NT2/D1 (cell line): ENCODE results near the gene CASTOR1.

Experiments used
- DNase-seq: peaks from one replicate; pipeline ENCODE4 v3.0.0-alpha.2; 2011; ENCODE audit warnings: low read depth, low spot score
- H3K27me3 ChIP-seq: 2 replicates; pipeline ENCODE4 v1.6.0; 2011; ENCODE audit warnings: mild to moderate bottlenecking; ENCODE audit not compliant: insufficient read length, insufficient read depth
- H3K36me3 ChIP-seq: 2 replicates; pipeline ENCODE4 v1.6.1; 2011; ENCODE audit warnings: mild to moderate bottlenecking, low read length, mixed read lengths; ENCODE audit not compliant: insufficient read depth, insufficient read length
- H3K4me1 ChIP-seq: 2 replicates; pipeline ENCODE4 v1.5.1; 2011; ENCODE audit not compliant: insufficient read depth, insufficient read length
- H3K4me3 ChIP-seq: 2 replicates; pipeline ENCODE4 v1.5.1; 2011; ENCODE audit warnings: low read depth; ENCODE audit not compliant: insufficient read length
- H3K9ac ChIP-seq: 2 replicates; pipeline ENCODE4 v1.6.0; 2011; ENCODE audit warnings: low read depth; ENCODE audit not compliant: insufficient read length
- H3K9me3 ChIP-seq: 2 replicates; pipeline ENCODE4 v1.5.1; 2011; ENCODE audit warnings: mild to moderate bottlenecking, low read length; ENCODE audit not compliant: insufficient read depth
- SUZ12 ChIP-seq: IDR thresholded peaks from 2 replicates; pipeline ENCODE4 v1.6.1; 2011; ENCODE audit not compliant: insufficient read length, insufficient read depth; ENCODE audit errors: extremely low read depth
- YY1 ChIP-seq: IDR thresholded peaks from 2 replicates; pipeline ENCODE4 v1.6.1; 2011; ENCODE audit not compliant: insufficient read length, insufficient read depth
- ZNF274 ChIP-seq: IDR thresholded peaks from 2 replicates; pipeline ENCODE4 v1.6.1; 2011; ENCODE audit warnings: mild to moderate bottlenecking, low read depth, low read length

CASTOR1 gene

GRCh38 chr22:30240541-30241417, 48.5 kb downstream of the CASTOR1 start:
- Histone ChIP-seq H3K4me1 (peaks cover 21% of the 10 kb centered on the region), H3K9me3 (no peaks in the 10 kb centered on the region), H3K27me3 (peaks cover 7% of the 10 kb centered on the region), H3K9ac (no peak overlapping the region), H3K36me3 (peaks cover 40% of the 10 kb centered on the region), H3K4me3 (no peak overlapping the region)
- TF ChIP-seq YY1: no peak
- DNase-seq: no peak

GRCh38 chr22:30239488-30240405, 49.6 kb downstream of the CASTOR1 start:
- no peak overlapping the region for H3K4me3 ChIP-seq
- H3K9ac ChIP-seq: no peak overlapping the region
- DNase-seq: no peak
- H3K36me3 ChIP-seq: peaks cover 37% of the 10 kb centered on the region
- peaks cover 22% of the 10 kb centered on the region for H3K4me1 ChIP-seq
- no peaks in the 10 kb centered on the region for H3K9me3 ChIP-seq
- TF ChIP-seq SUZ12: no peak
- no peak for TF ChIP-seq YY1
- TF ChIP-seq ZNF274: no peak
- peaks cover 3% of the 10 kb centered on the region for H3K27me3 ChIP-seq

GRCh38 chr22:30238661-30239487, 50.4 kb downstream of the CASTOR1 start:
- Histone ChIP-seq H3K27me3 (no peaks in the 10 kb centered on the region), H3K4me1 (peaks cover 22% of the 10 kb centered on the region), H3K36me3 (peaks cover 29% of the 10 kb centered on the region), H3K9ac (no peak overlapping the region), H3K4me3 (no peak overlapping the region), H3K9me3 (no peaks in the 10 kb centered on the region)
- TF ChIP-seq ZNF274 (no peak), SUZ12 (no peak), YY1 (no peak)
- DNase-seq: no peak

DNA sequence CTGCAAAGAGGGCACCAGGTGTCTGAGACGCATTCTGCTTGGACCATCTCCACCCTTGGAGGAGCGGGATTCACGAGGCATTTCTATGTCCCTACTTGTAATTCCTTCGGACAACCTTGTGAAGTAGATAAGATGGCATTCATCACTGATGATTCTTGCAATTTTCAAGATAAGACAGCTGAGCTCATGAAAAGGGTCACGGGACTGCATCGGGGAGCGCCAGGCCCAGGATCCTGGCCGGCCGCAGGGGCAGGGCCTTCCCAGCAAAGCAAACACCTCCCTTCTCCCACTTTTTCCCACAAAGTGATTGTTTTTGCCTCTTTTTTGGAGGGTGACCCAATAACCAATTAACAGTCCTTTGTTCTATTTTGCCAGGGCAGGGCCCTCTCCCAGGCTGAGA, 51.2 kb downstream of the CASTOR1 start:
- Histone ChIP-seq H3K27me3 (no peaks in the 10 kb centered on the region), H3K9me3 (no peaks in the 10 kb centered on the region), H3K36me3 (peaks cover 21% of the 10 kb centered on the region), H3K4me1 (peaks cover 22% of the 10 kb centered on the region), H3K9ac (no peak overlapping the region), H3K4me3 (no peak overlapping the region)
- TF ChIP-seq SUZ12 (no peak), YY1 (no peak), ZNF274 (no peak)
- no peak for DNase-seq

GRCh38 chr22:30236875-30237274, 52.4 kb downstream of the CASTOR1 start:
- TF ChIP-seq ZNF274: no peak
- no peak for TF ChIP-seq YY1
- no peak for TF ChIP-seq SUZ12
- Histone ChIP-seq H3K9me3 (no peaks in the 10 kb centered on the region), H3K9ac (no peak overlapping the region), H3K27me3 (no peaks in the 10 kb centered on the region), H3K4me1 (peaks cover 31% of the 10 kb centered on the region), H3K36me3 (peaks cover 9% of the 10 kb centered on the region), H3K4me3 (no peak overlapping the region)
- no peak for DNase-seq

DNA sequence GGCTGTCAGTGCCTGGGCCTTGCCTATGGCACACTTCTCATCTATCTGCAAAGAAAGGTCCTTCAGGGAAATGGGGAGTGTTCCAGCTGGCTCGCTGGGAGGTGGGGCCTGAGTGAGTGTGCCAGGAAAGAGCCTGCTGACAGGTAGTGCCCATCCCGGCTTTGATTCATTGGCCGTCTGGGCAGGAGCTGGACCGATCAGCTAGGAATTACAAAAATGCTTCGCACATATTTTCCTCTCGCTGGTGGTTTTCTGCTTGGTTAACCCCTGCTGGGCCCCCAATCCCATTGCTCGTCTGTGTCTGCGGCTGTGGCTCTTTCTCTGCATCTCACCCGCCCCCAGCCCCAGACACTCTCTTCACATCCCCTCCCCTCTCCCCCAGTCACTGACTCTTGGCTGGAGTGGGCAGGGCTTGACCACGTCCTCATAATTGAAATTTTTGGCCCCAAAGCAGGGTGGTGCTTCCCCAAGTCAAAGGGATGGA, 53.6 kb downstream of the CASTOR1 start:
- peaks cover 3% of the 10 kb centered on the region for H3K36me3 ChIP-seq
- H3K9me3 ChIP-seq: no peaks in the 10 kb centered on the region
- H3K4me3 ChIP-seq: no peak overlapping the region
- H3K4me1 ChIP-seq: peaks cover 26% of the 10 kb centered on the region
- no peak overlapping the region for H3K9ac ChIP-seq
- H3K27me3 ChIP-seq: no peaks in the 10 kb centered on the region
- TF ChIP-seq YY1: no peak
- TF ChIP-seq SUZ12: no peak
- DNase-seq: no peak
